ENCODE measurements around the gene LMO4. TPM values are rescaled to one million over a fixed set of nuclear protein-coding genes. Genes with fewer than 3 reads are reported as not detected.

Gene LMO4
- total and polyA plus RNA-seq, 2 of the 13 experiments (the other 11 are each of a cell fraction or from before 2014, with no cell fraction given): 19.3 to 49.9 TPM

DNA sequence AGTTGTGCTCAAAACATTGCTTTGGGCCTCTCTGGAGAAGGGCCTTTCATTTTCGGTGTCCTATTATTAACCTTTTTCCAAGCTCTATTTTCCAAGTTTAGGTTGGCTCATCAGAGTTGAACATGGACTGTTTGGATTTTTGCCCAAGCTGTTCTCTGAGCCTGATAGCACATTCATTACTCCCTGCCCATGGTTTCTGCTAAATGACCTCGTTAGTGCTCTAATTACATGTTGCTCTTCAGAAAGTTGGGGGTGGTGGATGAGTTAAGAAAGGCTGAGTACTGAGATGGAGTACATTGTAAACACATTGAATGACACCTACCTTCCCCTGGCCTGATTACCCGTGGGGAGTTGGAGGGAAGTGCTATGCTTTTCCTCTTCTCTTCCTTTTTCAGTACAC is 38.9 kb downstream of the LMO4 start (continued):
- TF ChIP-seq, protein P1, sequence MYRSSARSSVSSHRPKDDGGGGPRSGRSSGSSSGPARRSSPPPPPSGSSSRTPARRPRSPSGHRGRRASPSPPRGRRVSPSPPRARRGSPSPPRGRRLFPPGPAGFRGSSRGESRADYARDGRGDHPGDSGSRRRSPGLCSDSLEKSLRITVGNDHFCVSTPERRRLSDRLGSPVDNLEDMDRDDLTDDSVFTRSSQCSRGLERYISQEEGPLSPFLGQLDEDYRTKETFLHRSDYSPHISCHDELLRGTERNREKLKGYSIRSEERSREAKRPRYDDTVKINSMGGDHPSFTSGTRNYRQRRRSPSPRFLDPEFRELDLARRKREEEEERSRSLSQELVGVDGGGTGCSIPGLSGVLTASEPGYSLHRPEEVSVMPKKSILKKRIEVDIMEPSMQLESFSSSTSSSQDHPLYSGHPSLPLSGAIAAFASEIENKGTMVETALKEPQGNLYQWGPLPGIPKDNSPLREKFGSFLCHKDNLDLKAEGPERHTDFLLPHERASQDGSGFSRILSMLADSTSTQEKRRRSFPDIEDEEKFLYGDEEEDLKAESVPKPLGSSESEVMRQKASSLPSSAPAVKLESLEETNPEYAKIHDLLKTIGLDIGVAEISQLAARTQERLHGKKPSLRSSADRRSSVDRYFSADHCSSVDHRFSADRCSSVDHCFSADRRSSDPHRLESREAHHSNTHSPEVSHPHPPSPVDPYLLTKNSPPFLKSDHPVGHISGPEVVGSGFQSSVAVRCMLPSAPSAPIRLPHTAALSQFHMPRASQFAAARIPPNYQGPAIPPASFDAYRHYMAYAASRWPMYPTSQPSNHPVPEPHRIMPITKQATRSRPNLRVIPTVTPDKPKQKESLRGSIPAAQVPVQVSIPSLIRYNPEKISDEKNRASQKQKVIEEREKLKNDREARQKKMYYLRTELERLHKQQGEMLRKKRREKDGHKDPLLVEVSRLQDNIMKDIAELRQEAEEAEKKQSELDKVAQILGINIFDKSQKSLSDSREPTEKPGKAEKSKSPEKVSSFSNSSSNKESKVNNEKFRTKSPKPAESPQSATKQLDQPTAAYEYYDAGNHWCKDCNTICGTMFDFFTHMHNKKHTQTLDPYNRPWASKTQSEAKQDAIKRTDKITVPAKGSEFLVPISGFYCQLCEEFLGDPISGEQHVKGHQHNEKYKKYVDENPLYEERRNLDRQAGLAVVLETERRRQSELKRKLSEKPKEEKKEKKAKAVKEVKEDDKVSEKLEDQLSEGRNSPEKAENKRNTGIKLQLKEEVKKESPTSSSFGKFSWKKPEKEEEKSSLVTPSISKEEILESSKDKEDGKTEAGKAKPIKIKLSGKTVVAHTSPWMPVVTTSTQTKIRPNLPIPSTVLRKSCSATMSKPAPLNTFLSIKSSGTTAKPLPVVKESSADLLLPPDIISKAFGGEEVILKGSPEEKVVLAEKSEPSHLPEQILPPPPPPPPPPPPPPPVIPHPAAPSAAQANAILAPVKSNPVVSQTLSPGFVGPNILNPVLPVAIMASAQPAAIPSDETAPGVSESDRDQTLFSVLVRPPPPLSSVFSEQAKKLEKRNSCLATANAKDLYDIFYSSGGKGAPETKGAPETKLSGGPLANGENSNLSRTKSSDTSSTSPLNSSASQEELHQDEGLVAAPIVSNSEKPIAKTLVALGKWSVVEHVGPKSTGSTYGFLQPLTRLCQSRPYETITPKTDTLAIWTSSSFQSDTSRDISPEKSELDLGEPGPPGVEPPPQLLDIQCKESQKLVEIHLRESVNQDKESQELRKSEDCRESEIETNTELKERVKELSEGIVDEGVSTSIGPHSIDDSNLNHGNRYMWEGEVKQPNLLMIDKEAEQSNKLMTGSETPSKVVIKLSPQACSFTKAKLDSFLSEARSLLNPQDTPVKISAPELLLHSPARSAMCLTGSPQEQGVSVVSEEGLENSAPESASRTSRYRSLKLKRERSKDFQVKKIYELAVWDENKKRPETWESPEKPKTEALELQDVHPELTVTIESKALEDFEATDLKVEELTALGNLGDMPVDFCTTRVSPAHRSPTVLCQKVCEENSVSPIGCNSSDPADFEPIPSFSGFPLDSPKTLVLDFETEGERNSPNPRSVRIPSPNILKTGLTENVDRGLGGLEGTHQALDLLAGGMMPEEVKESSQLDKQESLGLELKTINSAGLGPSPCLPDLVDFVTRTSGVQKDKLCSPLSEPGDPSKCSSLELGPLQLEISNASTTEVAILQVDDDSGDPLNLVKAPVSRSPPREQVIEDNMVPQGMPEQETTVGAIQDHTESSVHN (CRISPR knock-in tag; IDR thresholded peaks at IDR 0.05): no peak
- no peak for TF ChIP-seq HOXA3 (CRISPR knock-in tag; IDR thresholded peaks at IDR 0.05)
- TF ChIP-seq, protein P2, sequence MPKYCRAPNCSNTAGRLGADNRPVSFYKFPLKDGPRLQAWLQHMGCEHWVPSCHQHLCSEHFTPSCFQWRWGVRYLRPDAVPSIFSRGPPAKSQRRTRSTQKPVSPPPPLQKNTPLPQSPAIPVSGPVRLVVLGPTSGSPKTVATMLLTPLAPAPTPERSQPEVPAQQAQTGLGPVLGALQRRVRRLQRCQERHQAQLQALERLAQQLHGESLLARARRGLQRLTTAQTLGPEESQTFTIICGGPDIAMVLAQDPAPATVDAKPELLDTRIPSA (CRISPR knock-in tag; IDR thresholded peaks at IDR 0.05; ENCODE audit: borderline replicate concordance): no peak

DNA sequence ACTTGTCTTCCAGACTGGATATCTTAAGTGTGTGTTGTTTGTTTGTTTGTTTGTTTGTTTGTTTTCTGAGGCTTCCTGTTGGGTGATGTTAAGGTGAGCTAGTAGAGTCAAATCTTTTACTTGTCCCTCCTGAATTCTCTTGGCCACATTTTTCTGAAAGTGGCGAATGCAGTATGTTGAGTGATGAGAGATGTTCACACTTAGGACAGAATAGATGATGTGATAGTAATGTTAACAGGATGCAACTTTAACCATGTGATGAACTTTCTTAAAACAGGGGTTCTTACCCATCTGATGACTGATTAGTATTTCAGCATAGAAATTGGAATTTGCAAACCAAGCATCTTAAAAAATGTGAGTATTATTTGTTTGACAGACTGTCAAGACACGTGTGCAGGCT is 40.2 kb downstream of the LMO4 start:
- in situ Hi-C loops (cut with HindIII; ENCODE audit: extremely low pct_ligation_motif_present, low pct_unique_long_range_greater_than_20kb): no loop called here
- POLR2A ChIA-PET: no interaction called here

More for the DNA sequence above, 40.2 kb downstream of the LMO4 start:
- Histone ChIP-seq H3K9ac (ENCODE audit: insufficient read depth, low read depth, low read length) (no peak overlapping the region), H4K20me1 (ENCODE audit: insufficient read depth, low read length) (no peaks in the 10 kb centered on the region), H3K36me3 (replicated peaks in 1 of 2; ENCODE audit: control insufficient read depth in 1 of 2, insufficient read depth in 2 of 2, low read length in 2 of 2) (no peaks in the 10 kb centered on the region), H3K79me2 (ENCODE audit: insufficient read depth, low read length) (no peaks in the 10 kb centered on the region), H3K4me1 (ENCODE audit: insufficient read depth, low read length) (no peaks in the 10 kb centered on the region), H3K27ac (ENCODE audit: extremely low read length, insufficient read depth, low read length) (no peak overlapping the region), H3K9me3 (ENCODE audit: low read length) (no peaks in the 10 kb centered on the region), H3K27me3 (ENCODE audit: control insufficient read depth in 1 of 2, insufficient read depth in 2 of 2, low read length in 2 of 2) (no peaks in the 10 kb centered on the region), H2AFZ (ENCODE audit: low read length) (no peak overlapping the region), H3K4me2 (ENCODE audit: low read depth, low read length) (no peak overlapping the region), H3K4me3 (replicated peaks in 1 of 3; ENCODE audit: insufficient read depth in 1 of 3, low read depth in 2 of 3, low read length in 3 of 3) (no peak overlapping the region)
- 10% methylated on average over 2 of the region's 2 CpGs for WGBS (ENCODE audit: low lambda C conversion rate)
- CTCF ChIA-PET (ENCODE audit: low intra/inter-chr PET ratio, low total read pairs): no interaction called here
- BruUV-seq (replicated peaks): no TSS peak
- DNase-seq (ENCODE audit: low spot score) (no peak), ATAC-seq (no peak), FAIRE-seq (no peak)
- TF ChIP-seq ZNF468 (CRISPR knock-in tag; IDR thresholded peaks at IDR 0.05) (no peak), IKZF4 (CRISPR knock-in tag; IDR thresholded peaks at IDR 0.05; ENCODE audit: borderline replicate concordance, low read depth, not compliant biosample characterization) (no peak), KLF13 (CRISPR knock-in tag; IDR thresholded peaks at IDR 0.05) (no peak), DR1 (CRISPR knock-in tag; IDR thresholded peaks at IDR 0.05) (no peak), KAT7 (CRISPR knock-in tag; IDR thresholded peaks at IDR 0.05; ENCODE audit: borderline replicate concordance) (no peak)
- TF ChIP-seq, protein P3, sequence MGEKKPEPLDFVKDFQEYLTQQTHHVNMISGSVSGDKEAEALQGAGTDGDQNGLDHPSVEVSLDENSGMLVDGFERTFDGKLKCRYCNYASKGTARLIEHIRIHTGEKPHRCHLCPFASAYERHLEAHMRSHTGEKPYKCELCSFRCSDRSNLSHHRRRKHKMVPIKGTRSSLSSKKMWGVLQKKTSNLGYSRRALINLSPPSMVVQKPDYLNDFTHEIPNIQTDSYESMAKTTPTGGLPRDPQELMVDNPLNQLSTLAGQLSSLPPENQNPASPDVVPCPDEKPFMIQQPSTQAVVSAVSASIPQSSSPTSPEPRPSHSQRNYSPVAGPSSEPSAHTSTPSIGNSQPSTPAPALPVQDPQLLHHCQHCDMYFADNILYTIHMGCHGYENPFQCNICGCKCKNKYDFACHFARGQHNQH (CRISPR knock-in tag; IDR thresholded peaks at IDR 0.05): no peak
- TF ChIP-seq, protein P4, sequence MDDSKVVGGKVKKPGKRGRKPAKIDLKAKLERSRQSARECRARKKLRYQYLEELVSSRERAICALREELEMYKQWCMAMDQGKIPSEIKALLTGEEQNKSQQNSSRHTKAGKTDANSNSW (CRISPR knock-in tag; IDR thresholded peaks at IDR 0.05; ENCODE audit: borderline replicate concordance): no peak
- intact Hi-C loops (cut with micrococcal nuclease; ENCODE audit: unreplicated experiment): no loop called here
